NCI-H2196 treated with DMSO at 0.1 percent for 48 hours (cell line): ENCODE data around the gene GALNT7.
"Not testable (repeated sequence)": the region's sequence is repeated elsewhere in the genome, so short reads cannot be mapped to it uniquely, and the experiment has no call there.

Experiments
- DNase-seq: peaks from one replicate; lab custom pipeline; 2025; ENCODE audit not compliant: unreplicated experiment; lab: John Stamatoyannopoulos, UW

The GALNT7 gene

GRCh38 chr4:173192375-173193162, 24.0 kb downstream of the GALNT7 start:
- DNase-seq, result no peak

- no peak for DNase-seq
Observed at GRCh38 chr4:173194157-173194556, 25.5 kb downstream of the GALNT7 start.

- no peak for DNase-seq
Observed at GRCh38 chr4:173195109-173195508, 26.5 kb downstream of the GALNT7 start.

GRCh38 chr4:173199553-173199952, 30.9 kb downstream of the GALNT7 start:
- no peak for DNase-seq

- no peak for DNase-seq
Observed at GRCh38 chr4:173200103-173200884, 31.7 kb downstream of the GALNT7 start.

GRCh38 chr4:173202395-173202794, 33.8 kb downstream of the GALNT7 start:
- no peak for DNase-seq

GRCh38 chr4:173205656-173206055, 37.0 kb downstream of the GALNT7 start:
- DNase-seq, result no peak

- no peak for DNase-seq
Observed at GRCh38 chr4:173208420-173208819, 39.8 kb downstream of the GALNT7 start.

GRCh38 chr4:173211222-173211621, 42.6 kb downstream of the GALNT7 start:
- DNase-seq, result no peak

GRCh38 chr4:173211838-173212237, 43.2 kb downstream of the GALNT7 start:
- DNase-seq, result no peak

- no peak for DNase-seq
Observed at GRCh38 chr4:173212379-173212778, 43.8 kb downstream of the GALNT7 start.

- no peak for DNase-seq
Observed at GRCh38 chr4:173213296-173213695, 44.7 kb downstream of the GALNT7 start.

GRCh38 chr4:173214231-173214630, 45.6 kb downstream of the GALNT7 start:
- no peak for DNase-seq

- DNase-seq, result peak; percentile 26
Observed at GRCh38 chr4:173214661-173215060, 46.0 kb downstream of the GALNT7 start.

- DNase-seq, result no peak
Observed at GRCh38 chr4:173217075-173217474, 48.5 kb downstream of the GALNT7 start.

- no peak for DNase-seq
Observed at GRCh38 chr4:173217727-173218126, 49.1 kb downstream of the GALNT7 start.

- no peak for DNase-seq
Observed at GRCh38 chr4:173218411-173219125, 50.0 kb downstream of the GALNT7 start.

- not testable (repeated sequence) for DNase-seq
Observed at GRCh38 chr4:173219126-173219437, 50.5 kb downstream of the GALNT7 start.

GRCh38 chr4:173223743-173224142, 55.1 kb downstream of the GALNT7 start:
- DNase-seq, result no peak

GRCh38 chr4:173226401-173226888, 57.8 kb downstream of the GALNT7 start:
- no peak for DNase-seq

- no peak for DNase-seq
Observed at GRCh38 chr4:173227756-173228155, 59.1 kb downstream of the GALNT7 start.

- no peak for DNase-seq
Observed at GRCh38 chr4:173230062-173230461, 61.5 kb downstream of the GALNT7 start.
